GM23338 (cell line): ENCODE data around the gene NCS1. TPM values are rescaled to one million over a fixed set of nuclear protein-coding genes. Genes with fewer than 3 reads are reported as not detected.

Experiments
- ATAC-seq: fragments of 200-7000 bp; cut with Tn5 transposase; 3 replicates; pipeline ENCODE4 v1.9.1; 2020
- DNase-seq: peaks from one replicate; pipeline ENCODE4 v3.0.0-alpha.2; 2015; ENCODE audit warnings: low spot score
- H2AFZ ChIP-seq: fragments of 200-600 bp; sonication (generic); 2 replicates; pipeline ENCODE4 v1.8.0; 2016; ENCODE audit warnings: antibody characterized with exemption, mild to moderate bottlenecking, moderate library complexity
- H3F3A ChIP-seq: fragments of 200-600 bp; sonication (generic); replicated peaks from 2 replicates; pipeline ENCODE4 v1.8.0; 2017; ENCODE audit warnings: antibody characterized with exemption, mixed run types, low read depth
- H3K27ac ChIP-seq: fragments of 200-600 bp; sonication (generic); 2 replicates; pipeline ENCODE4 v1.6.1; 2016; ENCODE audit warnings: low read depth
- H3K27me3 ChIP-seq: fragments of 200-600 bp; sonication (generic); 2 replicates; pipeline ENCODE4 v1.8.0; 2016; ENCODE audit warnings: mild to moderate bottlenecking, mixed run types, moderate library complexity; ENCODE audit not compliant: insufficient read depth
- H3K36me3 ChIP-seq: fragments of 200-600 bp; sonication (generic); 2 replicates; pipeline ENCODE4 v1.8.0; 2016; ENCODE audit warnings: mild to moderate bottlenecking; ENCODE audit not compliant: insufficient read depth
- H3K4me1 ChIP-seq: fragments of 200-600 bp; sonication (generic); 2 replicates; pipeline ENCODE4 v1.8.0; 2016; ENCODE audit warnings: mild to moderate bottlenecking, moderate library complexity; ENCODE audit not compliant: insufficient read depth
- H3K4me2 ChIP-seq: fragments of 200-600 bp; sonication (generic); 2 replicates; pipeline ENCODE4 v1.7.1; 2017; ENCODE audit warnings: mixed run types
- H3K4me3 ChIP-seq: fragments of 200-600 bp; sonication (generic); 2 replicates; pipeline ENCODE4 v1.6.1; 2016; ENCODE audit warnings: mixed run types
- H3K79me2 ChIP-seq: fragments of 200-600 bp; sonication (generic); replicated peaks from 2 replicates; pipeline ENCODE4 v1.8.0; 2017; ENCODE audit warnings: mild to moderate bottlenecking; ENCODE audit not compliant: insufficient read depth
- H3K9me2 ChIP-seq: fragments of 200-600 bp; sonication (generic); 2 replicates; pipeline ENCODE4 v1.8.0; 2017; ENCODE audit not compliant: insufficient read depth
- H4K20me1 ChIP-seq: fragments of 200-600 bp; sonication (generic); replicated peaks from 2 replicates; pipeline ENCODE4 v1.8.0; 2017; ENCODE audit warnings: mild to moderate bottlenecking; ENCODE audit not compliant: insufficient read depth
- H3K27ac Mint-ChIP-seq: 2 replicates; pipeline ENCODE4 v1.8.0; 2020; ENCODE audit warnings: inconsistent platforms, mild to moderate bottlenecking, moderate library complexity, mixed read lengths
- H3K27me3 Mint-ChIP-seq: 3 replicates; pipeline ENCODE4 v1.8.0; 2022; ENCODE audit warnings: low read depth, mild to moderate bottlenecking, moderate library complexity, mixed read lengths, inconsistent platforms; ENCODE audit not compliant: insufficient read depth, poor library complexity
- H3K36me3 Mint-ChIP-seq: 3 replicates; pipeline ENCODE4 v1.8.0; 2021; ENCODE audit warnings: low read depth, mild to moderate bottlenecking, inconsistent platforms, moderate library complexity, mixed read lengths
- H3K4me1 Mint-ChIP-seq: 3 replicates; pipeline ENCODE4 v1.8.0; 2020; ENCODE audit warnings: mild to moderate bottlenecking, inconsistent platforms, mixed read lengths
- H3K4me3 Mint-ChIP-seq: 3 replicates; pipeline ENCODE4 v1.8.0; 2021; ENCODE audit warnings: moderate library complexity, mild to moderate bottlenecking, inconsistent platforms, mixed read lengths
- H3K9me3 Mint-ChIP-seq: 3 replicates; pipeline ENCODE4 v1.8.0; 2020; ENCODE audit warnings: moderate library complexity, mild to moderate bottlenecking, inconsistent platforms, mixed read lengths
- CREB1 ChIP-seq: fragments of 250-450 bp; sonication (Bioruptor Pico); IDR thresholded peaks from 2 replicates; pipeline ENCODE4 v1.5.0; 2020; ENCODE audit warnings: low read depth, mild to moderate bottlenecking, moderate library complexity
- EZH2 ChIP-seq: fragments of 200-600 bp; sonication (generic); IDR thresholded peaks from one replicate; pipeline ENCODE4 v1.8.0; 2017; ENCODE audit warnings: antibody characterized with exemption, mild to moderate bottlenecking, low read depth; ENCODE audit not compliant: unreplicated experiment
- EZH2phosphoT487 ChIP-seq: fragments of 200-600 bp; sonication (generic); IDR thresholded peaks from one replicate; pipeline ENCODE4 v1.8.1; 2018; ENCODE audit warnings: antibody characterized with exemption; ENCODE audit not compliant: unreplicated experiment
- JUNB ChIP-seq: IDR thresholded peaks from one replicate; pipeline ENCODE4 v1.6.1; 2016; ENCODE audit warnings: antibody characterized with exemption; ENCODE audit not compliant: unreplicated experiment
- NANOG ChIP-seq: IDR thresholded peaks from 2 replicates; pipeline ENCODE4 v1.6.1; 2016; ENCODE audit warnings: antibody characterized with exemption, borderline replicate concordance
- POLR2AphosphoS5 ChIP-seq: IDR thresholded peaks from 2 replicates; pipeline ENCODE4 v1.6.1; 2016; ENCODE audit warnings: antibody characterized with exemption, low read depth
- ZNF114 ChIP-seq: fragments of 250-450 bp; sonication (Bioruptor Pico); IDR thresholded peaks from 2 replicates; pipeline ENCODE4 v1.5.0; 2020; ENCODE audit warnings: mild to moderate bottlenecking, moderate library complexity
- ZNF331 ChIP-seq: fragments of 250-450 bp; sonication (Bioruptor Pico); IDR thresholded peaks from 2 replicates; pipeline ENCODE4 v1.5.0; 2020; ENCODE audit warnings: low read depth, mild to moderate bottlenecking, moderate library complexity
- ZNF462 ChIP-seq: fragments of 250-450 bp; sonication (Bioruptor Pico); IDR thresholded peaks from 2 replicates; pipeline ENCODE4 v1.5.0; 2020; ENCODE audit warnings: mild to moderate bottlenecking, moderate library complexity
- polyA plus RNA-seq: library from polyadenylated mRNA; unstranded; fragments of >200 nt; fragmentation: Nextera tagmentation; extraction: Ambion mirVana; gene quantifications from 2 replicates; pipeline ENCODE4 v1.2.1, GENCODE V29; 2016
- total RNA-seq: library from RNA; depleted of rRNA; stranded (reverse); fragments of >200 nt; shearing (Covaris generic); gene quantifications from 2 replicates; pipeline ENCODE4 v1.2.3, GENCODE V29; 2014
- TF ChIP-seq, protein P1 (sequence below), 2 experiments: fragments of 200-600 bp in 1 of 2; sonication (generic) in 1 of 2; conservative IDR thresholded peaks; 2 replicates each; pipeline versions ENCODE4 v1.5.1 to v1.6.1; 2016 to 2017; ENCODE audit warnings: antibody characterized with exemption in 2 of 2, low read depth in 2 of 2, mild to moderate bottlenecking in 2 of 2, moderate library complexity in 1 of 2
- TF ChIP-seq, protein P2 (sequence below): IDR thresholded peaks from one replicate; pipeline ENCODE4 v1.6.1; 2018; ENCODE audit warnings: antibody characterized with exemption; ENCODE audit not compliant: unreplicated experiment

The NCS1 gene
- total and polyA plus RNA-seq, 2 experiments from 2014 or later = 8.2 to 34.3 TPM

DNA sequence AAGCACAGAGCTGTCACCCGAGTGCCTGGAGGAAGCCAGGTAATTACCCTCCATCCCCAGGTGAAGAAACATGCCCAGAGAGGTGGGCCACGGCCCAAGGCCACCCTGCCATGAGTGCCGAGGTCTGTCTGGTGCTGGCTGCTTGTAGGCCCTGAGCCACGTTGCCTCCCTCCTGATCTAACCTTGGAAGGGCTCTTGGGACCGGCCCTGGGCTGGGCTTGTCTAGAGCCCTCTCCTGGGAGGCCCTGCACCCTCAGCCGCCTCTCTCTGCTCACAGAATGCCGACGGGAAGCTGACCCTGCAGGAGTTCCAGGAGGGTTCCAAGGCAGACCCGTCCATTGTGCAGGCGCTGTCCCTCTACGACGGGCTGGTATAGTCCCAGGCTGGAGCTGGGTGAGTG lies 53.9 kb downstream of the NCS1 start (continued):
- no peak for TF ChIP-seq ZNF462 (CRISPR knock-in tag)
- TF ChIP-seq, protein P1, sequence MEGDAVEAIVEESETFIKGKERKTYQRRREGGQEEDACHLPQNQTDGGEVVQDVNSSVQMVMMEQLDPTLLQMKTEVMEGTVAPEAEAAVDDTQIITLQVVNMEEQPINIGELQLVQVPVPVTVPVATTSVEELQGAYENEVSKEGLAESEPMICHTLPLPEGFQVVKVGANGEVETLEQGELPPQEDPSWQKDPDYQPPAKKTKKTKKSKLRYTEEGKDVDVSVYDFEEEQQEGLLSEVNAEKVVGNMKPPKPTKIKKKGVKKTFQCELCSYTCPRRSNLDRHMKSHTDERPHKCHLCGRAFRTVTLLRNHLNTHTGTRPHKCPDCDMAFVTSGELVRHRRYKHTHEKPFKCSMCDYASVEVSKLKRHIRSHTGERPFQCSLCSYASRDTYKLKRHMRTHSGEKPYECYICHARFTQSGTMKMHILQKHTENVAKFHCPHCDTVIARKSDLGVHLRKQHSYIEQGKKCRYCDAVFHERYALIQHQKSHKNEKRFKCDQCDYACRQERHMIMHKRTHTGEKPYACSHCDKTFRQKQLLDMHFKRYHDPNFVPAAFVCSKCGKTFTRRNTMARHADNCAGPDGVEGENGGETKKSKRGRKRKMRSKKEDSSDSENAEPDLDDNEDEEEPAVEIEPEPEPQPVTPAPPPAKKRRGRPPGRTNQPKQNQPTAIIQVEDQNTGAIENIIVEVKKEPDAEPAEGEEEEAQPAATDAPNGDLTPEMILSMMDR (conservative IDR thresholded peaks at IDR 0.05; ENCODE audit: low read depth in 2 of 2) = no peak
- TF ChIP-seq CREB1 (CRISPR knock-in tag) = no peak
- no peak for TF ChIP-seq POLR2AphosphoS5
- no peak for TF ChIP-seq JUNB
- no peak for TF ChIP-seq ZNF331 (CRISPR knock-in tag)
- no peak for TF ChIP-seq EZH2phosphoT487

DNA sequence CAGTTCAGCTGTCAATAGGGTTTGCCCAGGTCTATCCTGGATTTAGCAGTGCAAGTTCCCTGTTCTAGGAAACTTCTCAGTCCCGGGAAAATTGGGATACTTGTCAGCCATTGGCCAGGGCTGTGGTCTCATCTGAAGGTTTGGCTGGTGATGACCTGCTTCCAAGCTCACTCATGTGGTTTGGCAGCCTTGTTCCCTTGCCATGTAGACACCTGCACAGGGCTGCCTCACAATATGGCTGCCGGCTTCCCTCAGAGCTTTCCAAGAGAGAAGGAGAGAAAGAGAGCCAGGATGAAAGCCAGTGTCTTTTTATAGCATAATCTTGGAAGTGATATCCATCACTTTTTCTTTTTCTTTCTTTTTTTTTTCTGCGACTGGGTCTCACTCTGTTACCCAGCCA lies 55.6 kb downstream of the NCS1 start:
- H3K9me3 Mint-ChIP-seq = peaks cover 7% of the 10 kb centered on the region; the same call in 2 of the 3 replicates
- Histone ChIP-seq H3K4me1 (no peaks in the 10 kb centered on the region), H3K79me2 (no peaks in the 10 kb centered on the region), H4K20me1 (peaks cover 5% of the 10 kb centered on the region; the same call in 1 of the 2 replicates), H3K27me3 (no peaks in the 10 kb centered on the region), H2AFZ (no peak overlapping the region), H3K4me3 (no peak overlapping the region), H3F3A (no peaks in the 10 kb centered on the region), H3K9me2 (no peaks in the 10 kb centered on the region), H3K27ac (no peak overlapping the region), H3K36me3 (no peaks in the 10 kb centered on the region), H3K4me2 (no peak overlapping the region)
- DNase-seq = no peak
- H3K36me3 Mint-ChIP-seq = peaks cover 49% of the 10 kb centered on the region
- H3K4me1 Mint-ChIP-seq = peaks cover 1% of the 10 kb centered on the region; the same call in 2 of the 3 replicates
- peaks cover 3% of the 10 kb centered on the region for H3K27me3 Mint-ChIP-seq
- H3K27ac Mint-ChIP-seq = no peak overlapping the region
- TF ChIP-seq, protein P2, sequence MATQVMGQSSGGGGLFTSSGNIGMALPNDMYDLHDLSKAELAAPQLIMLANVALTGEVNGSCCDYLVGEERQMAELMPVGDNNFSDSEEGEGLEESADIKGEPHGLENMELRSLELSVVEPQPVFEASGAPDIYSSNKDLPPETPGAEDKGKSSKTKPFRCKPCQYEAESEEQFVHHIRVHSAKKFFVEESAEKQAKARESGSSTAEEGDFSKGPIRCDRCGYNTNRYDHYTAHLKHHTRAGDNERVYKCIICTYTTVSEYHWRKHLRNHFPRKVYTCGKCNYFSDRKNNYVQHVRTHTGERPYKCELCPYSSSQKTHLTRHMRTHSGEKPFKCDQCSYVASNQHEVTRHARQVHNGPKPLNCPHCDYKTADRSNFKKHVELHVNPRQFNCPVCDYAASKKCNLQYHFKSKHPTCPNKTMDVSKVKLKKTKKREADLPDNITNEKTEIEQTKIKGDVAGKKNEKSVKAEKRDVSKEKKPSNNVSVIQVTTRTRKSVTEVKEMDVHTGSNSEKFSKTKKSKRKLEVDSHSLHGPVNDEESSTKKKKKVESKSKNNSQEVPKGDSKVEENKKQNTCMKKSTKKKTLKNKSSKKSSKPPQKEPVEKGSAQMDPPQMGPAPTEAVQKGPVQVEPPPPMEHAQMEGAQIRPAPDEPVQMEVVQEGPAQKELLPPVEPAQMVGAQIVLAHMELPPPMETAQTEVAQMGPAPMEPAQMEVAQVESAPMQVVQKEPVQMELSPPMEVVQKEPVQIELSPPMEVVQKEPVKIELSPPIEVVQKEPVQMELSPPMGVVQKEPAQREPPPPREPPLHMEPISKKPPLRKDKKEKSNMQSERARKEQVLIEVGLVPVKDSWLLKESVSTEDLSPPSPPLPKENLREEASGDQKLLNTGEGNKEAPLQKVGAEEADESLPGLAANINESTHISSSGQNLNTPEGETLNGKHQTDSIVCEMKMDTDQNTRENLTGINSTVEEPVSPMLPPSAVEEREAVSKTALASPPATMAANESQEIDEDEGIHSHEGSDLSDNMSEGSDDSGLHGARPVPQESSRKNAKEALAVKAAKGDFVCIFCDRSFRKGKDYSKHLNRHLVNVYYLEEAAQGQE = no peak
- TF ChIP-seq, protein P1 (conservative IDR thresholded peaks at IDR 0.05; ENCODE audit: low read depth in 2 of 2) = no peak
- TF ChIP-seq NANOG = no peak
- TF ChIP-seq CREB1 (CRISPR knock-in tag) = no peak
- TF ChIP-seq ZNF114 (CRISPR knock-in tag) = no peak
- TF ChIP-seq POLR2AphosphoS5 = no peak
- TF ChIP-seq EZH2 = no peak
- TF ChIP-seq JUNB = no peak
- no peak for TF ChIP-seq ZNF331 (CRISPR knock-in tag)
- no peak for TF ChIP-seq EZH2phosphoT487
- no peak overlapping the region for H3K4me3 Mint-ChIP-seq
- no peak for ATAC-seq
